GM23338 (cell line): Measurements from ENCODE around the gene NEB. TPM values are rescaled to one million over a fixed set of nuclear protein-coding genes. Genes with fewer than 3 reads are reported as not detected.
"Not testable (repeated sequence)": the region's sequence is repeated elsewhere in the genome, so short reads cannot be mapped to it uniquely, and the experiment has no call there.

Experiments
- ATAC-seq: fragments of 200-7000 bp; cut with Tn5 transposase; 3 replicates; pipeline ENCODE4 v1.9.1; 2020
- DNase-seq: peaks from one replicate; pipeline ENCODE4 v3.0.0-alpha.2; 2015; ENCODE audit warnings: low spot score
- H2AFZ ChIP-seq: fragments of 200-600 bp; sonication (generic); 2 replicates; pipeline ENCODE4 v1.8.0; 2016; ENCODE audit warnings: antibody characterized with exemption, mild to moderate bottlenecking, moderate library complexity
- H3F3A ChIP-seq: fragments of 200-600 bp; sonication (generic); replicated peaks from 2 replicates; pipeline ENCODE4 v1.8.0; 2017; ENCODE audit warnings: antibody characterized with exemption, mixed run types, low read depth
- H3K27ac ChIP-seq: fragments of 200-600 bp; sonication (generic); 2 replicates; pipeline ENCODE4 v1.6.1; 2016; ENCODE audit warnings: low read depth
- H3K27me3 ChIP-seq: fragments of 200-600 bp; sonication (generic); 2 replicates; pipeline ENCODE4 v1.8.0; 2016; ENCODE audit warnings: mild to moderate bottlenecking, mixed run types, moderate library complexity; ENCODE audit not compliant: insufficient read depth
- H3K36me3 ChIP-seq: fragments of 200-600 bp; sonication (generic); 2 replicates; pipeline ENCODE4 v1.8.0; 2016; ENCODE audit warnings: mild to moderate bottlenecking; ENCODE audit not compliant: insufficient read depth
- H3K4me1 ChIP-seq: fragments of 200-600 bp; sonication (generic); 2 replicates; pipeline ENCODE4 v1.8.0; 2016; ENCODE audit warnings: mild to moderate bottlenecking, moderate library complexity; ENCODE audit not compliant: insufficient read depth
- H3K4me2 ChIP-seq: fragments of 200-600 bp; sonication (generic); 2 replicates; pipeline ENCODE4 v1.7.1; 2017; ENCODE audit warnings: mixed run types
- H3K4me3 ChIP-seq: fragments of 200-600 bp; sonication (generic); 2 replicates; pipeline ENCODE4 v1.6.1; 2016; ENCODE audit warnings: mixed run types
- H3K79me2 ChIP-seq: fragments of 200-600 bp; sonication (generic); replicated peaks from 2 replicates; pipeline ENCODE4 v1.8.0; 2017; ENCODE audit warnings: mild to moderate bottlenecking; ENCODE audit not compliant: insufficient read depth
- H3K9me2 ChIP-seq: fragments of 200-600 bp; sonication (generic); 2 replicates; pipeline ENCODE4 v1.8.0; 2017; ENCODE audit not compliant: insufficient read depth
- H4K20me1 ChIP-seq: fragments of 200-600 bp; sonication (generic); replicated peaks from 2 replicates; pipeline ENCODE4 v1.8.0; 2017; ENCODE audit warnings: mild to moderate bottlenecking; ENCODE audit not compliant: insufficient read depth
- H3K27ac Mint-ChIP-seq: 2 replicates; pipeline ENCODE4 v1.8.0; 2020; ENCODE audit warnings: inconsistent platforms, mild to moderate bottlenecking, moderate library complexity, mixed read lengths
- H3K27me3 Mint-ChIP-seq: 3 replicates; pipeline ENCODE4 v1.8.0; 2022; ENCODE audit warnings: low read depth, mild to moderate bottlenecking, moderate library complexity, mixed read lengths, inconsistent platforms; ENCODE audit not compliant: insufficient read depth, poor library complexity
- H3K36me3 Mint-ChIP-seq: 3 replicates; pipeline ENCODE4 v1.8.0; 2021; ENCODE audit warnings: low read depth, mild to moderate bottlenecking, inconsistent platforms, moderate library complexity, mixed read lengths
- H3K4me1 Mint-ChIP-seq: 3 replicates; pipeline ENCODE4 v1.8.0; 2020; ENCODE audit warnings: mild to moderate bottlenecking, inconsistent platforms, mixed read lengths
- H3K4me3 Mint-ChIP-seq: 3 replicates; pipeline ENCODE4 v1.8.0; 2021; ENCODE audit warnings: moderate library complexity, mild to moderate bottlenecking, inconsistent platforms, mixed read lengths
- H3K9me3 Mint-ChIP-seq: 3 replicates; pipeline ENCODE4 v1.8.0; 2020; ENCODE audit warnings: moderate library complexity, mild to moderate bottlenecking, inconsistent platforms, mixed read lengths
- EZH2phosphoT487 ChIP-seq: fragments of 200-600 bp; sonication (generic); IDR thresholded peaks from one replicate; pipeline ENCODE4 v1.8.1; 2018; ENCODE audit warnings: antibody characterized with exemption; ENCODE audit not compliant: unreplicated experiment
- POLR2AphosphoS5 ChIP-seq: IDR thresholded peaks from 2 replicates; pipeline ENCODE4 v1.6.1; 2016; ENCODE audit warnings: antibody characterized with exemption, low read depth
- REST ChIP-seq: IDR thresholded peaks from one replicate; pipeline ENCODE4 v1.6.1; 2018; ENCODE audit warnings: antibody characterized with exemption; ENCODE audit not compliant: unreplicated experiment
- ZNF331 ChIP-seq: fragments of 250-450 bp; sonication (Bioruptor Pico); IDR thresholded peaks from 2 replicates; pipeline ENCODE4 v1.5.0; 2020; ENCODE audit warnings: low read depth, mild to moderate bottlenecking, moderate library complexity
- polyA plus RNA-seq: library from polyadenylated mRNA; unstranded; fragments of >200 nt; fragmentation: Nextera tagmentation; extraction: Ambion mirVana; gene quantifications from 2 replicates; pipeline ENCODE4 v1.2.1, GENCODE V29; 2016
- total RNA-seq: library from RNA; depleted of rRNA; stranded (reverse); fragments of >200 nt; shearing (Covaris generic); gene quantifications from 2 replicates; pipeline ENCODE4 v1.2.3, GENCODE V29; 2014

NEB gene
- total and polyA plus RNA-seq, 2 experiments from 2014 or later = 6.2 to 13.7 TPM

DNA sequence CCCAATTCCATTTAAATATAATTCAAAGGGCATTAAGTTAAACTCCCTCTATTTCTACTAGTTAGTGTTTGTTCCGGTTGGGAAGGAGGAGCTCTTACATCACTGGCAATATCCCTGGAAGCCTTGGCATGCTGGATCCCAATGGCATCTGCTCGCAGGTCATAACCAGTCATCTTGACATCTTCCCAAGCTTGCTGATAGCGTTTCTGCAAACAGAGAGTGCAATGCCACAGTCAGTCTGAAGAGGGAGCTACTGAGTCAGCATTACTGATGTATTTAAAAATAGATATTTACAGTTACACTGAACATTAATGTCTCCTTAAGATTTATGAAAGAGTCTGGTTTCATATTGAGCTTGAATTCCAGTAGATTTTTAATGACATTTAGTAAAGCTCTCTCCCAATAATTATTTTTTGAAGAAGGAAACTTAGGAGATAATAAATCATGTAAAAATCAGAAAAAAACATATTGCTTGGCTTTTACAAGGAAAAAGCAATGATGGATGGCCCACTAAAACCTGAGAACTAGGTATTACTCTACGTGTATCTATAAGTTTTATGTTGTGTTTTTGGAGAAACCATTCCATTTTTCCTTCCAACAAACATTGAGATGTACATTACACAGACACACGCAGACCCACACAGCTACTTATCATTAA, 142.9 kb downstream of the NEB start:
- peak; percentile 86 for ATAC-seq
- H2AFZ ChIP-seq, H3K4me1 ChIP-seq, H3K4me3 Mint-ChIP-seq, H3K79me2 ChIP-seq, H4K20me1 ChIP-seq, H3K9me2 ChIP-seq, H3K4me1 Mint-ChIP-seq, H3K36me3 Mint-ChIP-seq, H3K4me3 ChIP-seq, H3K9me3 Mint-ChIP-seq, H3K4me2 ChIP-seq, H3K27me3 ChIP-seq, H3K36me3 ChIP-seq, H3K27ac ChIP-seq, H3F3A ChIP-seq, DNase-seq, H3K27me3 Mint-ChIP-seq, H3K27ac Mint-ChIP-seq: not testable (repeated sequence)

DNA sequence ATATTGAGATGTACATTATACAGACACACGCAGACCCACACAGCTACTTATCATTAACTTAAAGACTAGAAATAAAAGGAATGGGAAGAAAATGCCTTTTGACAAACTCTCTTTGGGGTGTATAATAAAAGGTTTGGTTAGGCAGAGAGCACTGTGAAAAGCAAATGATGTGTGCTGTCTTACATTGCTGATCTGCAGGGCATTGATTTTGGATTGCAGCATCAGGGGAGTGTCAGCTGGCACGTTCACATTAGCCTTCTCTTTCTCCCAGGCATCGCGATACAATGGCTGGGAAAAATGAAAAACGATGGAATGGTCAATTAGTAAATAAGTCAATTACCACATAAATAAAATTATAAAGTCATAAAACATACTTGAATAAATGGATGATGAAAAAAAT, 153.0 kb downstream of the NEB start:
- H3K4me3 ChIP-seq, H3K27me3 ChIP-seq, H3K4me3 Mint-ChIP-seq, DNase-seq, H3K4me2 ChIP-seq, H3K36me3 Mint-ChIP-seq, H3K27ac ChIP-seq, H3K9me2 ChIP-seq, H4K20me1 ChIP-seq, H3K36me3 ChIP-seq, H3K4me1 ChIP-seq, H2AFZ ChIP-seq, H3K9me3 Mint-ChIP-seq, ATAC-seq, H3K79me2 ChIP-seq, H3F3A ChIP-seq, H3K27me3 Mint-ChIP-seq, H3K4me1 Mint-ChIP-seq, H3K27ac Mint-ChIP-seq: not testable (repeated sequence)

DNA sequence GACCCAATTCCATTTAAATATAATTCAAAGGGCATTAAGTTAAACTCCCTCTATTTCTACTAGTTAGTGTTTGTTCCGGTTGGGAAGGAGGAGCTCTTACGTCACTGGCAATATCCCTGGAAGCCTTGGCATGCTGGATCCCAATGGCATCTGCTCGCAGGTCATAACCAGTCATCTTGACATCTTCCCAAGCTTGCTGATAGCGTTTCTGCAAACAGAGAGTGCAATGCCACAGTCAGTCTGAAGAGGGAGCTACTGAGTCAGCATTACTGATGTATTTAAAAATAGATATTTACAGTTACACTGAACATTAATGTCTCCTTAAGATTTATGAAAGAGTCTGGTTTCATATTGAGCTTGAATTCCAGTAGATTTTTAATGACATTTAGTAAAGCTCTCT, 153.6 kb downstream of the NEB start:
- not testable (repeated sequence) for DNase-seq, H3K27ac Mint-ChIP-seq, H3K27me3 Mint-ChIP-seq, H3K4me1 Mint-ChIP-seq, H4K20me1 ChIP-seq, H3K36me3 Mint-ChIP-seq, H3K4me3 ChIP-seq, H3K9me3 Mint-ChIP-seq, H3K27ac ChIP-seq, H3F3A ChIP-seq, H3K27me3 ChIP-seq, H2AFZ ChIP-seq, H3K4me1 ChIP-seq, H3K4me2 ChIP-seq, H3K36me3 ChIP-seq, H3K4me3 Mint-ChIP-seq, H3K79me2 ChIP-seq, H3K9me2 ChIP-seq
- peak; percentile 62 for ATAC-seq

GRCh38 chr2:151577116-151577515, 157.2 kb downstream of the NEB start:
- Mint-ChIP-seq H3K36me3 (no peaks in the 10 kb centered on the region), H3K4me1 (no peaks in the 10 kb centered on the region), H3K4me3 (no peak overlapping the region), H3K27me3 (no peaks in the 10 kb centered on the region), H3K27ac (no peak overlapping the region), H3K9me3 (no peaks in the 10 kb centered on the region)
- Histone ChIP-seq H3K36me3 (no peaks in the 10 kb centered on the region), H3F3A (no peaks in the 10 kb centered on the region), H2AFZ (no peak overlapping the region), H3K9me2 (no peaks in the 10 kb centered on the region), H3K27me3 (no peaks in the 10 kb centered on the region), H4K20me1 (no peaks in the 10 kb centered on the region), H3K27ac (no peak overlapping the region), H3K4me1 (no peaks in the 10 kb centered on the region), H3K4me3 (no peak overlapping the region), H3K4me2 (no peak overlapping the region), H3K79me2 (no peaks in the 10 kb centered on the region)
- ATAC-seq (no peak), DNase-seq (no peak)
- no peak for TF ChIP-seq POLR2AphosphoS5
- TF ChIP-seq REST = no peak
- TF ChIP-seq EZH2phosphoT487 = no peak
- no peak for TF ChIP-seq ZNF331
